GM20000 (cell line): Measurements from ENCODE around the gene JAKMIP2.

Experiments
- DNase-seq: peaks from one replicate; pipeline ENCODE4 v3.0.0; 2012; ENCODE audit warnings: low spot score
- CTCF ChIP-seq: IDR thresholded peaks from 2 replicates; pipeline ENCODE4 v1.5.1; 2012; ENCODE audit warnings: mild to moderate bottlenecking, control low read depth; ENCODE audit errors: extremely low read depth, missing control alignments

Gene JAKMIP2

DNA sequence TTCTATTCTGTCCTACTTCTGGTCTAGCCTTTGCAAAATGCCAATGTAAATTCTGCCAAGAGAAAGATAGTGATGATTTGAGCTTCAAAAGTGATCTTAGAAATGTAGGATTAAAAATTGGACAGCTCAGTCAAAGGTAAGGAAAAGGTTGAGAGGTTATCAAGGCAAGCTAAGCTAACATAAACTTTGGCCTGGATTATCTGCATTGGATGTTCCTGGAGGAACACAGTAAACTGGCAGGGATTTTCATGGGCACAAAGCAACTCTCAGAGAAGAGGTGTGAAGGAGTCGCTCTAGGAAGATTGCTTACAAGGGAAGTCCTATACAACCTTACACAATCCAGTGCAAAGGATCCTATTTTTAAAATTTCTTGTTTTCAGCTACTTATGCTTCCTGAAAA is 115.2 kb downstream of the JAKMIP2 start:
- no peak for TF ChIP-seq CTCF
- no peak for DNase-seq

DNA sequence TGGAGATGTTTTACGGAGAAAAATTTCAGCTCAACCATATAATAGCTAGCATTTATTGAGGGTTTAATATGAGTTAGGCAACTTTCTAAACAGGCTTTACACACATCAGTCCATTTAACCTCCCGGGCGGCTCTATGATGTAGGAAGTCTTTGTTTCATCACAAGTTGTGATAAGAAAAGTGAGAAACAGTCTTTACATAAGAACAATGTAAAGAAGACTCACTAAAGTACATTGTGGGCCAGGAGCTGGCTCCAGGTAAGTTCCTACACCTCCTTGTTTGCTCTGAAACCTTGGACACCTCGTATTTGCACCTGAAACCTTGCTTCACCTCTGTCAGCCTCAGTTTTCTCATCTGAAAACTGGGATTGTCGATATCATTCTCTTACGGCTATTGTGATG is 116.1 kb downstream of the JAKMIP2 start:
- no peak for TF ChIP-seq CTCF
- no peak for DNase-seq

DNA sequence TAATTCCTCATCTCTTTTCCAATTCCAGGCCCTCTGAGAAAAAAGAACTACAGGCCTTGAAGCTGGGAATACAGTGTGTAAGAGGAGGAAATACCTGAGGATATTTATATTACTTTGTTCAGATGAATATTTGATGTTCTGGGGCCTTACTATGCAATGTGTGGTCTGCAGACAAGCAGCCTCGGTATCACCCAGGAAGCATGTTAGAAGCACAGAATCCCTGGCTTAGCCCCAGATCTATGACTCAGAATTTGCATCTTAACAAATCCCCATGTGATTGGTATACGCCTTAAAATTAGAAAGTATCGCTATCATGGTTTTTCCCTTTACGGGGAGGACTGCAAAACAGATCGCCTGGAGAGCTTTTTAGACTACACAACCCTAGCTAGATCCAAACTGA is 121.0 kb downstream of the JAKMIP2 start:
- no peak for DNase-seq
- TF ChIP-seq CTCF = no peak

- DNase-seq = no peak
- TF ChIP-seq CTCF = no peak
These were observed 123.2 kb downstream of the JAKMIP2 start for GRCh38 chr5:147659166-147659929.

DNA sequence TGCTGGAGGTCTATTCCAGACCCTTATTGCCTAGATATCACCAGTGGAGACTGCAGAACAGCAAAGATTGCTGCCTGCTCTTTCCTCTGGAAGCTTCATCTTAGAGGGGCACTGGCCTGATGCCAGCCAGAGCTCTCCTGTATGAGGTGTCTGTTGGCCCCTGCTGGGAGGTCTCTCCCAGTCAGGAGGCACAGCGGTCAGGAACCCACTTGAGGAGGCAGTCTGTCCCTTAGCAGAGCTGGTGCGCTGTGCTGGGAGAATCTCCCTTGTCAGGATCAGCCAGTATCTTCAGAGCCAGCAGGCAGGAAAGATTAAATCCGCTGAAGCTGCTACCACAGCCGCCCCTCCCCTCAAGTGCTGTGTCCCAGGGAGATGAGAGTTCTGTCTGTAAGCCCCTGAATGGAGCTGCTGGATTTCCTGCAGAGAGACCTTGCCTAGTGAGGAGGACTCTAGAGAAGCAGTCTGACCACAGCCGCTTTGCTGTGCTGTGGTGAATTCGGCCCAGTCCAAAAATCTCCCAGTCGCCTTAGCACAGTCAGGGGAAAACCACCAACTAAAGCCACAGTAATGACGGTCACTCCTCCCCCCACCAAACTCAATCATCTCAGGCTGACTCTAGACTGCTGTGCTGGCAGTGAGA is 124.1 kb downstream of the JAKMIP2 start:
- no peak for TF ChIP-seq CTCF
- DNase-seq = no peak

DNA sequence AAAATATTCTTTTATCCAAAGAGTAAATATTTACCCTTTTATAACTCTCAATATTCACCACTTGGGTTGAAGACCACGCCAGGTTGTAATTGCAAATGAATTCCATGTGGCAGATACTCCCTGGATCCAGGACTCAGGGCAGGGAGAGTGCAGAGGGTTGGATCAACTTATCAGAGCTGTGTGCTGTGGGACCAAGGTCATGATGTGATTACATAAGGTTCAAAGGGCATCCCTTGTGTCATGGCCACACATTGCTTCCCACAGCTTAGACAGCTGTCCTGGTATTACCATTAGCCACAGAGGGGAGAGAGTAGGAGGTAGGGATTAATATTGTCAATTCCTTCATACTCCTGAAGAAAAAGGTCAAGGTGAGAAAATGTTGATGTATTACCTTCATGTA is 133.9 kb downstream of the JAKMIP2 start:
- TF ChIP-seq CTCF = no peak

GRCh38 chr5:147645197-147645596 is 137.3 kb downstream of the JAKMIP2 start:
- no peak for TF ChIP-seq CTCF
- DNase-seq = no peak

More for the DNA sequence above, 133.9 kb downstream of the JAKMIP2 start:
- DNase-seq = no peak
